Measurements from ENCODE around the gene AFF3.

- no peak for TF ChIP-seq EZH2 (IDR thresholded peaks at IDR 0.05; ENCODE audit: borderline replicate concordance, low read length)
- TF ChIP-seq, protein P1, sequence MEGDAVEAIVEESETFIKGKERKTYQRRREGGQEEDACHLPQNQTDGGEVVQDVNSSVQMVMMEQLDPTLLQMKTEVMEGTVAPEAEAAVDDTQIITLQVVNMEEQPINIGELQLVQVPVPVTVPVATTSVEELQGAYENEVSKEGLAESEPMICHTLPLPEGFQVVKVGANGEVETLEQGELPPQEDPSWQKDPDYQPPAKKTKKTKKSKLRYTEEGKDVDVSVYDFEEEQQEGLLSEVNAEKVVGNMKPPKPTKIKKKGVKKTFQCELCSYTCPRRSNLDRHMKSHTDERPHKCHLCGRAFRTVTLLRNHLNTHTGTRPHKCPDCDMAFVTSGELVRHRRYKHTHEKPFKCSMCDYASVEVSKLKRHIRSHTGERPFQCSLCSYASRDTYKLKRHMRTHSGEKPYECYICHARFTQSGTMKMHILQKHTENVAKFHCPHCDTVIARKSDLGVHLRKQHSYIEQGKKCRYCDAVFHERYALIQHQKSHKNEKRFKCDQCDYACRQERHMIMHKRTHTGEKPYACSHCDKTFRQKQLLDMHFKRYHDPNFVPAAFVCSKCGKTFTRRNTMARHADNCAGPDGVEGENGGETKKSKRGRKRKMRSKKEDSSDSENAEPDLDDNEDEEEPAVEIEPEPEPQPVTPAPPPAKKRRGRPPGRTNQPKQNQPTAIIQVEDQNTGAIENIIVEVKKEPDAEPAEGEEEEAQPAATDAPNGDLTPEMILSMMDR (conservative IDR thresholded peaks at IDR 0.05 in 1 of 2, IDR thresholded peaks at IDR 0.05 in 1 of 2; ENCODE audit: extremely low read depth in 1 of 2, insufficient read depth in 1 of 2, low read depth in 1 of 2, low read length in 2 of 2), result no peak
Measured at GRCh38 chr2:99605036-99605435, 537.4 kb downstream of the AFF3 start.

Data from mammary epithelial cell (primary cell).